ENCODE results near the gene SSTR5.

- no peak for TF ChIP-seq RFX5 (IDR thresholded peaks at IDR 0.05; ENCODE audit: low read depth, low read length)
- no peak for TF ChIP-seq CTCF (conservative IDR thresholded peaks at IDR 0.05; ENCODE audit: low read depth, low read length)
- no peak for TF ChIP-seq MAZ (IDR thresholded peaks at IDR 0.05; ENCODE audit: borderline replicate concordance, low read depth, low read length)
- no peak for TF ChIP-seq POLR2A (IDR thresholded peaks at IDR 0.05; ENCODE audit: low read depth, low read length)
- no peak for TF ChIP-seq SMC3 (IDR thresholded peaks at IDR 0.05; ENCODE audit: low read depth, low read length)
- no peak for TF ChIP-seq RCOR1 (IDR thresholded peaks at IDR 0.05; ENCODE audit: insufficient replicate concordance, low read length)
- TF ChIP-seq RAD21 (IDR thresholded peaks at IDR 0.05; ENCODE audit: low read length): no peak
- TF ChIP-seq MXI1 (IDR thresholded peaks at IDR 0.05; ENCODE audit: borderline replicate concordance, low read depth, low read length): no peak
Observed at GRCh38 chr16:1101573-1102332, 29.2 kb downstream of the SSTR5 start.

All from IMR-90 (cell line).